ENCODE measurements around the gene RPL13.

Gene RPL13

GRCh38 chr16:89610108-89610453 is 49.6 kb downstream of the RPL13 start:
- H3K4me3 ChIP-seq (ENCODE audit: low read depth, low read length): no peak overlapping the region
- DNase-seq (ENCODE audit: low read depth): no peak

GRCh38 chr16:89612415-89613166 is 52.1 kb downstream of the RPL13 start:
- DNase-seq (ENCODE audit: low read depth): no peak
- no peak overlapping the region for H3K4me3 ChIP-seq (ENCODE audit: low read depth, low read length)

GRCh38 chr16:89613231-89613953 is 52.9 kb downstream of the RPL13 start, which contains the start of gene DPEP1:
Gene DPEP1, plus strand, starts transcription at chr16:89613642. Its CDS starts 16,769 bp downstream, at chr16:89630411.
- DNase-seq (ENCODE audit: low read depth): no peak
- H3K4me3 ChIP-seq (ENCODE audit: low read depth, low read length): no peak within 1 kb of the TSS

GRCh38 chr16:89613954-89614459 is 53.5 kb downstream of the RPL13 start:
- DNase-seq (ENCODE audit: low read depth): no peak

More at GRCh38 chr16:89613954-89614459, 53.5 kb downstream of the RPL13 start:
- H3K4me3 ChIP-seq (ENCODE audit: low read depth, low read length): no peak overlapping the region

Data from skeletal muscle cell (primary cell).